Osteoblast (primary cell): ENCODE data around the gene LCN10. TPM values are rescaled to one million over a fixed set of nuclear protein-coding genes. Genes with fewer than 3 reads are reported as not detected.

Source experiments
- DNase-seq: peaks from one replicate; pipeline ENCODE4 v3.0.0; 2011; ENCODE audit warnings: low spot score, mixed read lengths; ENCODE audit not compliant: insufficient read length; ENCODE audit errors: missing footprints
- H2AFZ ChIP-seq: 2 replicates; pipeline ENCODE4 v1.6.0; 2011; ENCODE audit warnings: mild to moderate bottlenecking, low read length
- H3K27ac ChIP-seq: 2 replicates; pipeline ENCODE4 v1.5.1; 2011; ENCODE audit warnings: mild to moderate bottlenecking, low read depth, low read length, moderate library complexity
- H3K27me3 ChIP-seq: 2 replicates; pipeline ENCODE4 v1.6.0; 2012; ENCODE audit warnings: mild to moderate bottlenecking, control low read depth, inconsistent platforms, low read length, moderate library complexity; ENCODE audit not compliant: insufficient read depth
- H3K36me3 ChIP-seq: 2 replicates; pipeline ENCODE4 v1.5.1; 2011; ENCODE audit warnings: mild to moderate bottlenecking, low read length, control low read depth, moderate library complexity; ENCODE audit not compliant: insufficient read depth
- H3K4me1 ChIP-seq: 2 replicates; pipeline ENCODE4 v1.5.1; 2011; ENCODE audit warnings: mild to moderate bottlenecking, low read length, control low read depth, moderate library complexity; ENCODE audit not compliant: insufficient read depth
- H3K4me2 ChIP-seq: 2 replicates; pipeline ENCODE4 v1.6.0; 2011; ENCODE audit warnings: mild to moderate bottlenecking, low read length; ENCODE audit not compliant: insufficient read depth
- H3K4me3 ChIP-seq: fragments of 200-600 bp; sonication (generic); 3 replicates; pipeline ENCODE4 v1.5.1; 2012; ENCODE audit warnings: mild to moderate bottlenecking, low read length, inconsistent platforms; ENCODE audit not compliant: insufficient read depth
- H3K79me2 ChIP-seq: 2 replicates; pipeline ENCODE4 v1.6.0; 2012; ENCODE audit warnings: mild to moderate bottlenecking, low read length, control low read depth, inconsistent platforms; ENCODE audit not compliant: insufficient read depth
- H3K9me3 ChIP-seq: 2 replicates; pipeline ENCODE4 v1.5.1; 2011; ENCODE audit warnings: low read depth, low read length, control low read depth
- H4K20me1 ChIP-seq: 2 replicates; pipeline ENCODE4 v1.6.0; 2012; ENCODE audit warnings: mild to moderate bottlenecking, low read length, control low read depth; ENCODE audit not compliant: insufficient read depth
- total RNA-seq: library from RNA; depleted of rRNA; stranded (reverse); fragments of >200 nt; gene quantifications from 2 replicates; pipeline ENCODE4 v1.2.3, GENCODE V29; 2012
- TF ChIP-seq, protein P1 (sequence below): IDR thresholded peaks from 2 replicates; pipeline ENCODE4 v1.5.1; 2011; ENCODE audit warnings: mild to moderate bottlenecking, low read depth, low read length, moderate library complexity; ENCODE audit errors: extremely low read depth

Gene LCN10
- total RNA-seq, 1 donor = not detected

DNA sequence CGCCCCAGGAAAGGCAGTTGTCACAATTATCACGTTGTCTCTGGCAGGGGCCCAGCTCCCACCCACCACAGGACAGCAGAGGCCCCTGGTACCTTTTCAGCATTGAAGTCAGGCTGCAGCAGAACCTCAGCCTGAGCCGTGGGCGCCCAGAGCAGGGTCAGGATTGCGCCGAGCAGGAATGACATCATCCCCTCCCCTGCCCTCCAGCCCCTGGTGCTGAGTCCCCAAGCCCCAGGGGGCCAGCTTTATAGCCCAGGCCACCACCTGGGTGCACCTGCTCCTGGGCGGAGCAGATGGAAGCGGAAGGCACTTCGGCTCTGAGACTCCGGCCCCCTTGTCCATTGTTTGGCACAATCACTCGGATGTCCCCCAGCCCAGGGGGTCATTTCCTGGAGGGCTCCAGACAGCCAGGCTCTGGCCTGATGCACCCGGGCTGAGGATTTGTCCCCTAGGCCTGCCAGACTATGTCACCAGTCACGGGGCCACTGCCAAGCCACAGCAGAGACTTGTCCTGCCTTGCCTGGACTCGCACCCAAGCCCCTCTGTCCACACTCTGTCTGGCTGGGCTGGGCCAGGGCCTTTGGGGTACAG, 21.7 kb upstream of the LCN10 start, which contains the start of gene LCN15:
TSS of gene LCN15 (minus strand) at position 218 of the 591 bp plus-strand sequence. CDS start at position 188, 30 bp downstream.
- TF ChIP-seq, protein P1, sequence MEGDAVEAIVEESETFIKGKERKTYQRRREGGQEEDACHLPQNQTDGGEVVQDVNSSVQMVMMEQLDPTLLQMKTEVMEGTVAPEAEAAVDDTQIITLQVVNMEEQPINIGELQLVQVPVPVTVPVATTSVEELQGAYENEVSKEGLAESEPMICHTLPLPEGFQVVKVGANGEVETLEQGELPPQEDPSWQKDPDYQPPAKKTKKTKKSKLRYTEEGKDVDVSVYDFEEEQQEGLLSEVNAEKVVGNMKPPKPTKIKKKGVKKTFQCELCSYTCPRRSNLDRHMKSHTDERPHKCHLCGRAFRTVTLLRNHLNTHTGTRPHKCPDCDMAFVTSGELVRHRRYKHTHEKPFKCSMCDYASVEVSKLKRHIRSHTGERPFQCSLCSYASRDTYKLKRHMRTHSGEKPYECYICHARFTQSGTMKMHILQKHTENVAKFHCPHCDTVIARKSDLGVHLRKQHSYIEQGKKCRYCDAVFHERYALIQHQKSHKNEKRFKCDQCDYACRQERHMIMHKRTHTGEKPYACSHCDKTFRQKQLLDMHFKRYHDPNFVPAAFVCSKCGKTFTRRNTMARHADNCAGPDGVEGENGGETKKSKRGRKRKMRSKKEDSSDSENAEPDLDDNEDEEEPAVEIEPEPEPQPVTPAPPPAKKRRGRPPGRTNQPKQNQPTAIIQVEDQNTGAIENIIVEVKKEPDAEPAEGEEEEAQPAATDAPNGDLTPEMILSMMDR = no peak
- no peaks in the 10 kb centered on the region for H3K9me3 ChIP-seq

DNA sequence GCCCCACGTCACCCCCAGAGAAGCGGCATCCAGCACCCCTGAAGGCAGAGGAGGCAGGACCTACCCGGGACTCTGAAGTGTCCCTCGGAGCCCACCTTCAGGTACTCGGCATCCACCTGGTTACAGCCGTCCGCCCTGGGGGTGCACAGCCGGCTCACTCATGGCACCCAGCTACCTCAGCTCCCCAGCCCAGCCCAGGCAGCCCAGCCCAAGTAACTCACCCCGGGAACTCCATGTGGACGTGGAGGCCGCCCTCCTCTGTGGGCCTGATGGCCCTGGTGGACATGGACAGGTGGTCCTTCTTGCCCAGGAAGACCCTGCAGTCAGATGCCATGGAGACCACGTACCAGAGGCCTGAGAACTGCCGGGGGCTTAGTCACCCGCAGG, 20.9 kb upstream of the LCN10 start:
- Histone ChIP-seq H3K4me3 (no peak overlapping the region), H3K4me1 (no peaks in the 10 kb centered on the region), H3K36me3 (no peaks in the 10 kb centered on the region), H2AFZ (no peak overlapping the region), H3K27ac (no peak overlapping the region), H3K4me2 (no peak overlapping the region), H3K79me2 (no peaks in the 10 kb centered on the region), H4K20me1 (no peaks in the 10 kb centered on the region), H3K27me3 (peaks cover 4% of the 10 kb centered on the region), H3K9me3 (no peaks in the 10 kb centered on the region)
- DNase-seq = peak; percentile 76
- TF ChIP-seq, protein P1 = no peak

More for the DNA sequence above, 21.7 kb upstream of the LCN10 start, which contains the start of gene LCN15:
- Histone ChIP-seq H4K20me1 (no peaks in the 10 kb centered on the region), H3K4me1 (no peaks in the 10 kb centered on the region), H3K79me2 (no peaks in the 10 kb centered on the region), H2AFZ (no peak within 1 kb of the TSS), H3K27me3 (peaks cover 4% of the 10 kb centered on the region), H3K4me3 (no peak within 1 kb of the TSS), H3K36me3 (no peaks in the 10 kb centered on the region), H3K27ac (no peak within 1 kb of the TSS), H3K4me2 (no peak within 1 kb of the TSS)
- peak; percentile 77 for DNase-seq

GRCh38 chr9:136762915-136763648, 20.3 kb upstream of the LCN10 start:
- Histone ChIP-seq H3K79me2 (no peaks in the 10 kb centered on the region), H2AFZ (no peak overlapping the region), H3K27me3 (peaks cover 3% of the 10 kb centered on the region), H3K9me3 (no peaks in the 10 kb centered on the region), H3K4me2 (no peak overlapping the region), H3K36me3 (no peaks in the 10 kb centered on the region), H4K20me1 (no peaks in the 10 kb centered on the region), H3K27ac (no peak overlapping the region), H3K4me1 (no peaks in the 10 kb centered on the region), H3K4me3 (no peak overlapping the region)
- TF ChIP-seq, protein P1 = no peak
- DNase-seq = peak; percentile 84

DNA sequence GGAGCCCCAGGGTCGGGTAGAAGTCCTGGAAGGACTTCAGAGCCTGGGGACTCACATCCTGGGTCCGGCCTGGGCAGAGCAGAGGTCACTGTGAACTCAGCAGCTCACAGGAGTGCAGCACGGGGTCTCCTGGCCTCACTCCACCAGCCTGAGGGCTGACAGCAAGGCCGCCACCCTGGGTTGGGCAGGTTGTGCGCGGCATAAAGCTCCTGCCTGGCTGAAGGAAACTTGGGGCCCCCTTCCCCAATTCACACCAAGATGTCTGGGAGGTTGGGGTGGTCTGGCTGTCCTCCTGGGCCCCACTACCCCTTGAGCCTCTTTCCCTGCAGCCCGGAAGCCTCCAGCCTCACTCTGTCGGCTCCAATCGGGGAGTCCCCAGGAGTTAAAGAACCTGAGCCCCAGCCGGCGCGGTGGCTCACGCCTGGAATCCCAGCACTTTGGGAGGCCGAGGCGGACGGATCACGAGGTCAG, 19.5 kb upstream of the LCN10 start:
- Histone ChIP-seq H3K4me1 (no peaks in the 10 kb centered on the region), H3K4me3 (no peak overlapping the region), H3K4me2 (no peak overlapping the region), H3K27ac (no peak overlapping the region), H3K9me3 (no peaks in the 10 kb centered on the region), H3K79me2 (no peaks in the 10 kb centered on the region), H2AFZ (no peak overlapping the region), H4K20me1 (no peaks in the 10 kb centered on the region), H3K36me3 (no peaks in the 10 kb centered on the region), H3K27me3 (no peaks in the 10 kb centered on the region)
- DNase-seq = peak; percentile 58
- TF ChIP-seq, protein P1 = no peak
